Stimulated activated CD8-positive, alpha-beta memory T cell treated with anti-CD3 and anti-CD28 coated beads, Interleukin-15, amount 100 ng/mL, for 4 hours (primary cell): ENCODE measurements around the gene ONECUT3.

Source experiments
- DNase-seq, 2 donors: peaks; one replicate each; pipeline ENCODE4 v3.0.0-alpha.2; 2020; ENCODE audit warnings: low read depth in 2 of 2

The ONECUT3 gene

DNA sequence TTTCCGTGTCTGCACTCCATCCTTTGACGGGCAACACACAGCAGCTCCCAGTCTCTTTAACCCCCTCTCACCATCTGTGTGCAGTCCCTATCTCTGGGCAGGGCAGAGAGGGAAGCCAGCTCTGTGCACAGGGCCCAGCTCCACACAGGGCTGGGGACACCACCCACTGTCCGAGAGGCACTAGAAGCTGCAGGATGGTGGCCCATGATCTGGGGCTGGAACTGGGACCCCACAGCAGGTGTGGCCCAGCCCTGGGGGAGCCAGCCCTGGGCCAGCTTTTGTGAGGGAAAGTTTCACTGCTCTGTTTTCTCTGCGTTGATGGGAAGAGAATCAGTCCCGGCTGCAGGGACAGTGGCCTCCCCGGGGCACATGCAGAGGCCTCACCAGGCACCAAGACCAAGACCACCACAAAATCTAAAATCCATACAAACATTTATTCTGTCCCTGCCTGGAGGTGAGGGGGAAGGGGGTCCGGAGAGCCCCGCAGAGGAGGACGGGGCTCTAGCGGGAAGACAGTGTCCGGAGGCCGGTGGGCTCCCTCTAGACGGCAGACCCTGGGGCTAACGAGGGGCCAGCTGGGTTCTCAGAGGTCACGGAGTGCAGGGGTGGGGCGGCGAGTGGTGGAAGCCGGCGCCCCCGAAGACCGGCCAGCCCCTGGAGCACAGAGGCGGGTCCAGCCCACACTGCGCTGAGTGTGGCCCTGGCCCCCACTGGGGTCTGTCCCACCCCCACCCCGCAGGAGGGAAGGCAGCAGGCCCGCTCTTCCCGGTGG, 61.7 kb downstream of the ONECUT3 start:
- no peak for DNase-seq

DNA sequence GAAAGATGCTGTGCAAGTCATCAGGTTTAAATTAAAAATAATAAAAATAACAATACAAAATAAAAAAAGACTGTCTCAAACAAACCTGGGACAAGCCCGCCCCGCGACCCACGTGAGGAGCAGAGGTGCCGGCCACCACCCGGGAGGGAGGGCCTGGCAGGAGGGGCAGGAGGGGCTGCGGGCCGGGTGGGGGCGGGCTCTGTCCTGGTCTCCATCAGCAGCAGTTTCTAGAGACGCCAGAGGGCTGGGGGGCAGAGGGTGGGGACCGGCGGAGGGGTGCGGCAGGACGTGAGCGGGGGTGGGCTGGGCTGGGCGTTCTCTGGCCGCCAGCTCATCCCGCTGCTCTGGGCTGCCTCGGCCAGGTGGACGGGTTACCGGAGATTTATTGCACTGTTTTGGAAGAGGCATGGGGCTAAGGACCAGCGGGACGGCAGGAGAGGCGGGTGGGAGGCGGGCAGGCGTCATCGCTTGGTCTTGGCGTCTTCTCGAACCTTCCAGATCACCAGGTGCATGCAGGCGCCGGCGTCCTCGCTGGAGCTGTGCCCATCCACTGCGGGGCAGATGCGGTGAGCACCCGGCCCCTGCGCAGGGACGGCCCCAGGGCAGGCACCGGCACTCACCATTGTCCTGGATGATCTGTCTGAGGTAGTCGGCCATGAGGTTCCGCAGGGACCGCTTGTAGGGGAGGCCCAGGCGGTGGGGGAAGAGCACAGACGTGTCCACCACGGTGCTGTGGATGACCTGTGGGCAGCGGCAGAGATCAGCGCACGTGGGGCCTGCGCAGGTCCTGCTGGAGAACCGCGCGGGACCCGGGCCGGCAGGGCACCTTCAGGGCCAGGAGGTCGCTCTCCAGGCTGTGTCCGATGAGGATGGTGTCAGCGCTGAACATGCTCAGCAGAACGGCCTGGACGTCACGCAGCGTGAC, 62.6 kb downstream of the ONECUT3 start:
- DNase-seq = no peak

DNA sequence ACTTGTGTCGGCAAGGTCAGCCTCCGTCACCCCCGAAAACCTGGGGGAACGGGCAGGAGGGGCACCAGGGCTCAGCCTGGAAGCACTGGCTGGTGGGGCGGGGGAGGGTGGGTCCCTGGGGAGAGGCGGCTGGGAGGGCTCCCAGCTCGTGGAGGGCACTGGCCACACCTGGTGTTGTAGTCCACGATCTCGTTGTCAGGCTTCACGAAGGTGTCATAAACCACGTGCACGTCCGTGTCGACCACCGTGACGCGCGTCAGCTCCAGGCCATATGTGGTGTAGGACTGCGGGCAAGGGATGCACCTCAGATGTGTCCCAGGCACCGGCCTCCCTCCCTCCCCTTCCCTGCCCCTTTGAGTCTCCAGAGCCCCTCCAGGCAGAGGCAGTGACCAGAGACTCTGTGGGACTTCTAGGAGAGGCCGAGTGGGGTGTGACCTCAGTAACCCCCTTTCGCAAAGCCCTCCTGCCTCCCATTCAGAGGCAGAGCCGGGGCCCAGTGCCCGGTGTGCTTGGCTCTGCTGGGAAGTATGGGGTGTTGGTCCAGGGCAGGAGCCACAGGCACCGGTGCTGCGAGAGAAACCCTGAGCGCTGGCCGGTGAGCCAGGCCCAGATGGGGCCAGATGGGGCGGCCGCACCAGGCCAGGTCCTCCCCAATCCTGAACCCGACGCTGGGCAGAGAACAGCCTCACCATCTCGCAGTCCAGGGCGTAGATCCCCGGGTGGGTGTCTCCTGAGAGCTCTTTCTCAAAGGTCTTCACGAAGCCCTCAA, 63.4 kb downstream of the ONECUT3 start:
- no peak for DNase-seq

DNA sequence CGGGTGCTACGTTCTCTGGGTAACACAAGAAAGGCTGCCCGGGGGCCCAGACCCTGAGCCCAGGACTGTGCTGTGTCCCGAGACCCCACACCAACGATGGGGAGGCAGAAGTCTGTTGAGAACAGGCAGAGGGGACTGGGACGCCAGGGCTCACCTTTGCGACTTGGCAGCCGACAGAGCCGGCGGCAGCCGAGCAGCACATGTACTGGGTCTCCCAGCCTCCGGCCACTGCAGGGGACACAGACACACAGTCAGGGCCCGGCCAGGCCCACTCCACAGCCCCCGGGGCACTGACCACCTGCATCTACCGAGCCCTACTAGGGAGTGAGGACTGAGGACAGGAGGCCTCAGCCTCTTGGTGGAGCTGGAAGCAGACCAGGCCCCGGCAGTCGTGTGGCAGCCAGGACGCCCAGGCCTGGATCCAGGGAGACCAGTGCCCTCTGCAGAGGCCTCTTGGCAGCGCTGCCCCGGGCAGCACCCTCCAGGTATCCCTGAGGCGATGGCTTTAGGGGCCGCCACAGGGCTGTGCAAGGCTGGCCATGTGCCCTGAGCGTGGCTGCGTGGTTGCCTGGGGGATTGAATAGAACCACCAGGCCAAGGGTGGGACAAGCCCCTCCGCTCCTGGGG, 64.4 kb downstream of the ONECUT3 start:
- no peak for DNase-seq

DNA sequence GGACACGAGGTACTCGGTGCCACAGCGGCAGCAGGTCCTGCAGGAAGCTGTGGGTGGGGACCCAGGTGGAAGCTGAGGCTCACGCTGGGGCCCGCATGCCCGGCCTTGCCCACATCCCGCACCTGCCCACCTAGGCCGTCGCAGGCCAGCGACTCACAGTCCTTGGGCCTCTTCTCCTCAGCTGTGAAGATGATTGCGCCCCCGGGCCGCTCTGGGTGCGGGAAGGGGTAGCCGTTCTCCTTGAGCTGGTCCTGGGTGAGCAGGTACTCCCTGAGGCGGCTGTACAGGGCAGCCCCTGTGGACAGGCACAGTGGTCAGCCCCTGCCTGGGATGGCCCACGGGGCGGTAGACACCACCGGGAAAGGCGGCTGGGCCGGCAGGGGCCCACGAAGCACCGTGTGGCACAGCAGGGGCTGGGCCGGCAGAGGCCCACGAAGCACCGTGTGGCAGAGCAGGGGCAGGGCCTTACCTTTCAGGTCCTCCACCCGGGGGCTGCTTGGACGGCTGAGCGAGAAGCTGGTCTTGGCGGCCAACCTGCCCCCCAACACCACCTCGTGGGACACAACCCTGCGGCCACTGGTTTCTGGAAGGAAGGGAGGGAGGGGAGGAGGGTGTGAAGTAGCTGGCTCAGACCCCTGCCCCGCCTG, 65.4 kb downstream of the ONECUT3 start:
- no peak for DNase-seq

DNA sequence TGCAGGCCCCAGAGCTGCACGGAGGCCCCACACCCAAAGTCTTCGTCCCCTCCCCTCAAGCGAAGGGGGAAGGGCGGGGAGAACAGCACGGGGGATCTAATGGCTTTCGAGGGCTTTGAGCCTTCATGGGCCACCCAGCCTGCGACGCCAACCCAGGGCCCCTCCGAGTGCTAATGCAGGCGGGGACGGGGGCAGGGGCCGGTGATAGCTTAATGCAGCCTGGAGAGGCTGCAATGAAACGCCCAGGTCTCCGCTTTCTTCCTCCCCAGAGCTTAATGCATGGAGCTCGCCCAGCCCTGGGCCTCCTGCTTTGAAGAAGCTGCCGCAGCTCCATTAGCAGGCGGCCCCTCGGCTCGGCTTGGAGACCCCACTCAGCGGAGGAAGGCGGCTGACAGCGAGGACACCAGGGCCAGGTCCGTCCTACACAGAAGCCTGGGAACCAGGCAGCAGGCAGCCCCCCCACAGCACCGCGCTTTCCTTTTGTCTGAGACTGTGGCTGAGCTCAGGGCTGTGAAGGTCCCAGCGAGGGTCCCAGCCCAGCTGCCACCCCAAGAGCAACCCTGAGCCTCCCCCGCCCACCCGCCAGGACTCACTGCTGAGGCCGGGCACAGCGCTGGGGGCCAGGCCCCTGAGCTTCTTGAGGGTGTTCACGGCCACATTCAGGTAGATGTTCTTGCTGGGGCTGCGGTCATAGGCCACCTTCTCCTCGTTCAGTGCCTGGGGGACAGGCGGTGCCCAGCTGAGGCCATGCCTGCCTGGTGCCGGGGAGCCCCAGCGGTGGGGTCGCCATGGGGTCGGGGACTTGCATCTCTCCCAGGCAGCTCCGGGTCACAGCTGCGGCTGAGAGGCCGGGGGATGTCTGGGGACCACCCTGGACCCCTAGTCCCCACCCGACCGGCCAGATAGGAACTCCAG, 66.3 kb downstream of the ONECUT3 start:
- DNase-seq = no peak

DNA sequence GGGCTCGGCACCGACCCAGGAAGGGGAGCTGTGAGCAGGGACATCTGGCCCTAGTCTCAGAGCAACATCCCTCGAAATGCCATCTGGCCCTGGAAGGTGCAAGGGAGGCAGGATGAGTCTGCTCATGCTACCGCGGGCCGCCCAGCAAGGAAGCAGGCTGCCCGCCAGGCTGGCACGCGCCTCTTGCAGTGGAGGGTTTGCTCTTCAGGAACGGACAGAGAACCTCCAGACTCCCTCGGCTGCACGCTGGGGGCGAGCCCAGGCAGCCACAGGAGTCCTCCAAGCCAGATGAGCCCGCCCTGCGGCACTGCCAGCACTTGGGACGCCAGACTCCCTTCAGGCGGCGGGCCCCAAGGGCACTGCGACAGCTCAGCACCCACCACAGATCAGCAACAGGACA, 68.9 kb downstream of the ONECUT3 start:
- DNase-seq = no peak

DNA sequence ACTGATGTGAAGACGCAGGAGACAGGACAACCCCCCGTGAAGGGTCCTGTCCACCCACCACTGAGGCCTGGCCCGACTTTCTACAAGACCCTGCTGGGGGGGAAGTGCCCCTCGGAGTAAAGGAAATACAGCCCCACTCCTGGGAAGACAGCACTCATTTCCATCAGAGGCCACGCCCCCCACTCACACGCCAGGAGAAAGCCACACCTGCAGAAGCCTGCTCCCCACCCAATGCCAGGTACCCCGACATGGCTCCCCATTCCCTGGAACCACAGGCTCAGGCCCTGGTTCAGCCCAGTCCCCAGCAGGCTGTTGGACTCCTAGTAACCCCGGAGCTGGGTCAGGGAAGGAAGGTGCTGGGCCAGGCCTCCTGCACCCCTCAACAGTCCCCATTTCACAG, 69.7 kb downstream of the ONECUT3 start:
- no peak for DNase-seq

DNA sequence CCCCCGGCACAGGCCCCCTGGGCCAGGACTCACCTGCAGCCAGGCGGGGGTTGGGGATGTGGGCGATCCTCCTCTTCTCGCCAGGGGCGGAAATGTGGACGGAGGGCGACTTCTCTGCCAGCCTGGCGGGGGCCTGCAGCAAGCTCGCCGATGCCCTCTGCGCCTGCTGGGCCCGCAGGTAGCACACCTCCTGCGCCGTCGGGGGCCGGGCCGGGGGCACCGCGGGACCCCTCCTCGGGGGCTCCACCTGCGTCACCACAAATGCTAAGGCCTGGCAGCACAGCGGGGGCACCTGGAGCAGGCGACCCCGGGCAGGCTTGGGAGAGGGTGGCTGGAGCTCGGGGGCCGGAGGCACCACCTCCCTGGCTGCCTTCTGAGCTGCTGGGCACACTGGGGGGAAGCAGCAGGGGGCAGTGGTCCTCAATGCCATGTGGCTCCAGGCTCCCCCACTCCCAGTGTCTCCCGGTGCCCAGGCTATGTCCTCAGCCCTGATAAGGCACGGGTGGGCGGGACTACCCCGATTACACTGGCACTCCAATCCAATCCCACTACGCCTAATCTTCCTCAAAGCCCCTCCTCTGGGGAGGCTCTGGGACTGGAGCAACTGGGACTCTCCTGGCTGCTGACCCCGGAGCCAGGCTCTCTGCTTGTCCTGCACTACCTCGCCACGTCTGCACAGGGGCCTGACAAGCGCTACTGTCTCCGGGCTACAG, 70.4 kb downstream of the ONECUT3 start:
- no peak for DNase-seq

DNA sequence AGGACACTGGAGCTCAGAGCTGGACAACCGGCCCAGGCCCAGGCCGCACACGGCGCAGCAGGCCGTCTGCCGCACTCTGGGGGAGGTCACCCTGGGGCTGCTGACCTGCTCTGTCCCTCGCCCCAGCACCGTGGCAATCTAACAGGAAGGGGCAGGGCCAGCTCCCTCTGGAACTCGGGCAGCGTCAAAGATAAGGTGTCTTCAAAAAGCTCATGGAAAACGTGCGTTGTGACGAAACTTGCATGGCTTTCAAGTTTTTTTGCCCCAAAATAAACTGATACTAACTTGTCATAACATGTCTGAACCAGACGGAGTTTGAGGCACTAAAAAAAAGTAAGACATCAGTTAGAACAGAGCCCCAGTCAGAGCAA, 70.9 kb downstream of the ONECUT3 start:
- no peak for DNase-seq

DNA sequence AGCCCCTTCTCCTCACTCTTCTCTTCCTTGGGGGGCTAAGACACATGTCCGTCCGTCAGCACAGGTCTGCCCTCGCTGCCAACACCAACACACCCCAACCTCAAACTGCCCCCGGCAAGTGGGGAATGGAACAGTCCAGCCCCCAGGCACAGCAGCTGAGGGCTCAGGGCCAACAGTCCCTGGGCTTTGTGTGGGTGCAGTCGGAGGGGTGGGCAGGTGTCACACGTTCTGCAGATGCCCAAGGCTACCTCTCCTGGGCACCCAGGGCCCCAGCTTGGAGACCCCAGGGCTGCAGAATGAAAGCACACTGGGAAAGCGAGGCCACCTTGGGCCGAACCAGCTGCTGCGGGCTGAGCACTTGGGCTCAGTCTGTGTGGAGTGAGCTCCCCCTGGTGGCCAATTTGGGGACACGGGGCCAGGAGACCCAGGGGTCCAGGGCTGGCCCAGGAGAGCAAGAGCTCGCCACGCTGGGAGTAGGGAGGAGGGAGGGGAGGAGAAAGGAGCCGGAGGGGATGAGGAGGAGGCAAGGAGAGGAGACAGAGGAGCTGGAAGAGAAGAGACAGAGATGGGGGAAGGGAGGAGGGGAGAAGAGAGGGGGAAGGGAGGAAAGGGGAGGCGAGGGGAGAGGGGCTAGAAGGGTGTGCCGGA, 72.7 kb downstream of the ONECUT3 start:
- peak; percentile 46 to 47 for DNase-seq

DNA sequence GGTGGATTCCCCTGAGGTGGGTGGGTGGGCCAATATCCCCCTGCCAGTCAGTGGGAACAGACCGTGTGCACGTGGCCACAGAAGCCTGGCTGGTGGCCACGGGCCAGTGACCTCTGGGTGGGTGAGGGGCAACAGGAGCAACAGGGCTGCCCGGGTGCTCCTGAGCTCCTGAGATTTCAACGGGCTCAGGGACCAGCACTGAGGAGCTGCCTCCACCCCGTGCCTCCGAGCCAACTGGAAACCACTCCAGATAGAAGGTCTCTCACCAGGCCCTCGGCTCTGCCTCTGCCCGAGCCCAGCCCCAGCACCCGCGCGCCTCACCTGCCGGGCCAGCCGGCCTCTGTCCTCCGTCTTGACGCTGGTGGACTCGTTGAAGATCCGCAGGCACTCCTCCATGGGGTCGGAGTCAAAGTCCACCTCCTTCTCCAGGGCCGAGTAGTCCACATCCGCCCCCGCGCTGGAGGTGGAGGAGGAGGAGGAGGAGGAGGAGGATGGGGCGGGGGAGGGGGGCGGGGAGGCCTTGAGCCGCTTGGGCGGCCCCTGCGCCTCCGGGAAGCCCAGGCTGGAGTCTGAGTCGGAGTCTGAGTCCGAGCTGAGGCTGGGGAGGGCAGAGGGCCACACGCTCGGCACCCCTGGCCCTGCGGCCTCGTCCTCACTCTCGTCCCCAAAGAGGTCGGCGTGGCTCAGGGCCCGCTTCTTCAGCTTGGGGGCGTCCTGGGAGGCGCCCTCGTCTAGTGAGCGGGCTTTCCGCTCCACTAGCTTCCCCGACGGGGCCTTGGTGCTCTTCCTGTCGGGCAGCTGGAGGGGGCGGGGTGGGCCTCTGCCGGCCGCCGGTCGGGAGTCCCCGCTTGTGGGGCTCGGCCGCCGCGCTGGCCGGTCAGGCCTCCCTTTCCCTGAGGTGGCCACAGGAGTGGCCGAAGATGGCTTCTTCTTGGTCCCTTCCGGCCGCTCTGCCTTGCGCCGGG, 73.5 kb downstream of the ONECUT3 start:
- DNase-seq = no peak

DNA sequence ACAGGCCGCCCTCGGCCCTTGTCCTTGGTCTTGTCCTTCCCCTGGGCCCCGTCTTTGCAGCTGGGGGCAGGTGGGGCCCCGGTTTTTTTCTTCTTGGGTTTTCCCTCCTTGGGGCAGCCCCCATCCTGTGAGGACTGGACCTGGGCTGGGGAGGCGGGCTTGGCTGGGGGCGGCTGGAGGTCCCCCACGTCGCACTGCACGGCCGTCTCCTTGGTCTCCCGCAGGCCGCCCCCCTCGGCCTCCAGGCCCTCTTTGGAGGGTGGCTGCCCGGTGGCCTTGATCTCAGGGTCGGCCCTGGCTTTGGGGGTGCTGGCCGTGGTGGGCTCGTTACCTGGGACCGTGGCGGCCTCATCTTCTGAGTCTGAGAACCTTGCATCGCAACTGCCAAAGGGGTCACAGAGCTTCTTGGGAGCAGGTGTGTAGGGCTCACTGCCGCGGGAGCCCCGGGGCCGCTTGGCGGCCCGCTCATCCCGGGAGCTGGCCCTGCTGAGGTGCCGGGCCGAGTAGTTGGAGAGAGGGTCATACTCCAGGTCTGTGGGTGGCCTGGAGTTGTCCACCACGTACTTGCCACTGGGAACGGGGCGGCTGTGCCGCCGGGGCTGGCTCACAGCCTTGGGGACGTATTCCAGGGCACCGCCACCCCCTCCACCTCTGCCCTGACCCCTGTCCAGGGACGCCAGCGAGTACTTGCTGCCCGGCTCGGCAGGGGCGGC, 74.4 kb downstream of the ONECUT3 start:
- no peak for DNase-seq

DNA sequence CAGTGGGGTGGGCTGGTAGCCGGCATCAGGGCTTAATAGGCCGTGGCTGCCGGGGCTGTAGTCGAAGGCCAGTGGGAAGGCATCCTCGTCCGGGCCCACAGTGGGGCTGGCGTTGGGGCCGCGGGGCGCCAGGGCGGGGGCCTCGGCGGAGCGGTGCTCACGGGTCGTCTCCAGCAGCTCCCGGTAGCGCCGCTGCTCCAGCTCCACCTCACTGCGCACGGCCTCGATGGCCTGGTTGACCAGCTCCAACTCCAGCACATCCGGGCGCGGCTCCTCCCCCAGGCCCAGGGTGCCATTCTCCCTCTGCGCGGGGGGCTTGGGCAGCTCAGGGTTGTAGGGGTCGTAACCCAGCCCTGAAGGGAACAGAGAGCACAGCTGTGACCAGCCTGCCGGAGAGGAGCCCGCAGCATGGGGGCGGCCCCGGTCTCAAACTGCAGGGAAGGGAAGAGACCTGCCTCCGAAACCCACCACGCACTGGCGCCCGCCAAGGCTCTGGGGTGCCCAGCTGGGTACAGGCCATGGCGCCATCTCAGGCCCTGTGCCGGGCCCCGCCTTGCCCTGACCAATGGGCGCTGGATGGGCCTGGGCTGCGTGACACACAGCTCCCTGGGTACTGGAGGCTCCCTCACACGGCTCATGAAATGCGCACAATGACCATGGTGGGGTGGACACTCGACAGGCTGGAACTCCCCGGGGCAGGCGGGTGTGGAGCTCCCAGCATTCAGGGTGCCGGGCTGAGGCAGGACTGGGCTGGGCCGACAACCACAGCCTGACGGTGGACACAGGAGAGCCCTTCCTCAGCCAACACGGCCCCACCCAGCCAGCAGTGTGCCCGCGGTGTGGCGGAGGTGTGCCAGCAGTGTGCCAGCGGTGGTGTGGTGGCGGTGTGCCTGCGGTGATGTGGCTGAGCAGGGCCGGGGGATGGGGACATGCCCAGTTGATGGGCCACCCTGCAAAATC, 75.3 kb downstream of the ONECUT3 start:
- DNase-seq = no peak

DNA sequence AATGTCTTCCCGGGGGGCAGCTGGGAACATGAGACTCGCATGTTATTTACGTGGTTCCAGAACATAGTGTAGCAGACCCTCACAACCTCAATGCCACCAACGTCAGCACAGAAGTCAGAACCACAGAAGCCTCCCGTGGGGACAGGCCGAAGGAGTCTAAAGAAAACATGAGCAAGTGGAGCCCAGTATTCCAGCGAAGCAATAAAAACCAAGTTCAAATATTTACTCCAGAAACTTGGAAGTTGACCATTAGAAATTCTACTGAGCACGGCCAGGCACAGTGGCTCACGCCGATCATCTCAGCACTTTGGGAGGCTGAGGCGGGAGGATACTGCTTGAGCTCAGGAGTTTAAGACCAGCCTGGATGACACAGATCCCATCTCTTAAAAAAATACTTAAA, 76.7 kb downstream of the ONECUT3 start:
- no peak for DNase-seq

DNA sequence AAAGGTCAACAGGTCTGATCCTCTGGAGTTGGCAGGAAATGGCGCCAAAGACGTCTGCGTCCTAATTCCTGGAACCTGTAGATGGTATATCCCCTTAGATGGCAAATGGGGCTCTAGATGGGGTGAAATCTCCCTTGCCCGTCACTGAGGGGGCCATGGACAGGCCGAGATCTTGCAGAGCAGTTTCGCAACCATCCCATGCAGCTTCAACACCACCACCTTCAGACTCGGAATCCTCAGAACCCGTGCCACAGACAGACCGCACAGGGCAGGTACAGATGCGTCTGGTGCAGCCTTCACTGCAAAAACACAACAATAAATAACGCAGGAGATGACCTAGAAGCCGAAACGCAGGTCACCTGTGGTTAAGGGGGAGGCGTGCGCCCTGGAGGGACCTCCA, 77.3 kb downstream of the ONECUT3 start:
- no peak for DNase-seq
